Femur (tissue), 1 donor: ENCODE measurements around the gene ZFP42.
"Not testable (repeated sequence)": the region's sequence is repeated elsewhere in the genome, so short reads cannot be mapped to it uniquely, and the experiment has no call there.

Experiments used
- DNase-seq: peaks from one replicate; pipeline ENCODE4 v3.0.0-alpha.2; 2017

The ZFP42 gene

GRCh38 chr4:188023682-188024081 lies 28.1 kb downstream of the ZFP42 start:
- no peak for DNase-seq

DNA sequence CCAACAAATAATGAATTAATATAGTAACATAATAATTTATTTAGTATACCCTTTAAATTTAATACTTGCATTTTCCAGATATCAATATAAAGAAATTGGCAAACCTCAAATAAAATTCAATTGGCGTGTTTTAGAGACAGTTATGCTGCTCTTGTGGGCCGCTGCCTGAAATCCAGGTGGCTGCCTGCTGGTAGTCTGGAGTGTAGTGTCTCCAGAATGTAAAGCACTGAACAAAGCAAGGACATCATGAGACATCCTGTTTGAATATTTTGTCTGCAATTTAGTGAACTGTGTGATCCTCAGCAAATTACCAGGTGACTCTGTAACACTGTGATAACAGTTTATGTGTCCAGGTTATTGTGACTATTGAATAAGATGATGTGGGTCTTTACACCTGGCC lies 29.9 kb downstream of the ZFP42 start:
- no peak for DNase-seq

DNA sequence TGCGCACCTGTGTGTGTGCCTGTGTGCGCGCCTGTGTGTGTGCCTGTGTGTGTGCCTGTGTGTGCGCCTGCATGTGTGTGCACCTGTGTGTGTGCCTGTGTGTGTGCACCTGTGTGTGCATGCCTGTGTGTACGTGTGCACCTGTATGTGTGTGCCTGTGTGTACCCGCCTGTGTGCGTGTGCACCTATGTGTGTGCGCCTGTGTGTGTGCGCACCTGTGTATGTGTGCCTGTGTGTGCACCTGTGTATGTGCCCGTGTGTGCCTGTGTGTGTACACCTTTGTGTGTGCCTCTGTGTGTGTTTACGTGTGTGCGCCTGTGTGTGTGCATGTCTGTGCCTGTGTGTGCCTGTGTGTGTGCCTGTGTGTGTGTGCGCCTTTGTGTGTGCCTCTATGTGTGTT lies 33.5 kb downstream of the ZFP42 start:
- DNase-seq = no peak

- no peak for DNase-seq
Measured at GRCh38 chr4:188030401-188030800, 34.8 kb downstream of the ZFP42 start.

- no peak for DNase-seq
Measured at GRCh38 chr4:188031751-188032150, 36.2 kb downstream of the ZFP42 start.

DNA sequence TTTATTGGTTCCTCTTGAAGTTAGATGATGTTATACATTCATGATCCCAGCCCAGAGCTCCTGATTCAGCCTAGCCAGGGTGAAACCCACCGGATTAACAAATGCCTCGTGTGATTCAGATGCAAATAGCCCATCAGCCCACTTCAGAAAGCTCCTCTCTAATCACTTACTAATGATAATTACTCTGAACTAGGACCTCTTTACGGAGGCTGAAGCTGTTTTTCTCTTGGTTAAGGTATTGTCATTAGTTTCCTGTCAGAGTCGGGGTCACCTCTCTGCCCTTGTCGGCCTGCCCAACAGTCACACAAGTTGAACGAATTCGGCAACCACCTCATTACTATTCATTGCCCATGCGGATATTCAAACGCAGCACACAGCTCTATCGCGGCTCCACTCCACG lies 36.6 kb downstream of the ZFP42 start:
- no peak for DNase-seq

GRCh38 chr4:188032583-188032982 lies 37.0 kb downstream of the ZFP42 start:
- DNase-seq = no peak

GRCh38 chr4:188037003-188037713 lies 41.6 kb downstream of the ZFP42 start:
- DNase-seq = no peak

DNA sequence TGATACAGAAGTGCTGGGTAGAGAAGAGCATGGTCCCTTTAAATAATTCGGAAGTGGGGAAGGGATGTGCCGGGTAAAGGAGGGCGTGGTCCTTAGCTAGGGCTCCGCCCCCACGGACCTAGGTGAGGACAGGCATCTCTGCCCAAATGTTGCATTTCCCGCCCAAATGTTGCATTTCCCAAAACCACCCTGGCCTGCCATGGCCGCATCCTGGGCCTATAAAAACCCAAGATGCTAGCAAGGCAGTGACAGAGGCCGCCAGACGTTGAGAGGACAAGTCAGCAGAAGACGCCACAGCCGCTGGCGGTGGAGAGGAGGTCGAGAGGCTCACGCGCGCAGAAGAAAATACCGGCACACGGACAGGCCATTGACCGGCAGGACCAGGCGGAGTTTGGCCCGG lies 46.1 kb downstream of the ZFP42 start:
- no peak for DNase-seq

- no peak for DNase-seq
Measured at GRCh38 chr4:188042191-188042590, 46.6 kb downstream of the ZFP42 start.

DNA sequence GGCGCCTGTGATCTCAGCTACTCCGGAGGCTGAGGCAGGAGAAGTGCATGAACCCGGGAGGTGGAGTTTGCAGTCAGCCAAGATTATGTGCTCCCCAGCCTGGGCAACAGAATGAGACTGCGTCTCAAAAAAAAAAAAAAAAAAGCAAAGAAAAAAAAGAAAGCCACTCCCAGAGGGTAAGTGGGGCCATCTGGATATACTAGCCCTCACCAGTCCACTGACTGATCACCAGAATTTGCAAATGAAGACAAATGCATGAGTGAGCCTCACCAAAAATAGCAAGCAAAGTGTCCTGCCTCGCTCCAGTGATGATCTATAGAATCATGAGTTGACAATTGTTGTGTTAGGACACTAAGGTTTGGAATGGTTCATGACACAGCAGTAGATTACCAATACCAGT lies 47.6 kb downstream of the ZFP42 start:
- no peak for DNase-seq

DNA sequence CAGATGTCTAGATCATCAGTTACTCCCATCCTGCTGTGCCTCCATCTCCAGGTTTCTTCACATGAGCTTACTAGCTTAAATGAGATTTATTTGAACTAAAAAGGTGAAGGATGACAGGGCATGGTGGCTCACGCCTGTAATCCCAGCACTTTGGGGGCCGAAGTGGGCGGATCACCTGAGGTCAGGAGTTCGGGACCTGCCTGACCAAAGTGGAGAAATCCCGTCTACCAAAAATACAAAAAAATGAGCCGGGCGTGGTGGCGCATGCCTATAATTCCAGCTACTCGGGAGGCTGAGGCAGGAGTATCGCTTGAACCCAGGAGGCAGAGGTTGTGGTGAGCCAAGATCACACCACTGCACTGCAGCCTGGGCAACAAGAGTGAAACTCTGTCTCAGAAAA lies 49.9 kb downstream of the ZFP42 start:
- DNase-seq = not testable (repeated sequence)

GRCh38 chr4:188046657-188047056 lies 51.1 kb downstream of the ZFP42 start:
- no peak for DNase-seq

DNA sequence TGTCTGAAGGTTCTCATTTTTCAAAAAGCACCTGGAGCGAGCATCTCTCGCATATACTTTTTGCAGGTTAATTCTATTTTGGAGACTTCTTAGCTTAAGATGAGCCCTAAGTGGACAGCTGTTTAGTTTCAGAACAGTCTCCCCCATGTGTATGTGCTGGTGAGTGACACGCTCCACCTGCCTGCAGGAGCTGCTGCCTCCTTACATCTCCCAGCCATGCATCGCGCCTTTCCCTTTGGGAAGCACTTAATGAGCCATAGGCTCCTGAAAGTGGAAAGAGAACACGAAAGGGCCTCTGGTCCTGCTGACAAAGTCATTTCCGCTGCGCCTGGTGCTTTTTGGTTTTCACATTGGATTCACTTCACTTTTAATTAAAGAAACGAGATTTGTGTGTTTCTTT lies 57.7 kb downstream of the ZFP42 start:
- no peak for DNase-seq
